ENCODE results near the gene TIMM10. TPM values are rescaled to one million over a fixed set of nuclear protein-coding genes. Genes with fewer than 3 reads are reported as not detected.
A peak's percentile ranks its signal among the peaks of the same experiment; 100 is the strongest.

TIMM10 gene
- total RNA-seq, 1 experiment from 2014 or later: 233 TPM

DNA sequence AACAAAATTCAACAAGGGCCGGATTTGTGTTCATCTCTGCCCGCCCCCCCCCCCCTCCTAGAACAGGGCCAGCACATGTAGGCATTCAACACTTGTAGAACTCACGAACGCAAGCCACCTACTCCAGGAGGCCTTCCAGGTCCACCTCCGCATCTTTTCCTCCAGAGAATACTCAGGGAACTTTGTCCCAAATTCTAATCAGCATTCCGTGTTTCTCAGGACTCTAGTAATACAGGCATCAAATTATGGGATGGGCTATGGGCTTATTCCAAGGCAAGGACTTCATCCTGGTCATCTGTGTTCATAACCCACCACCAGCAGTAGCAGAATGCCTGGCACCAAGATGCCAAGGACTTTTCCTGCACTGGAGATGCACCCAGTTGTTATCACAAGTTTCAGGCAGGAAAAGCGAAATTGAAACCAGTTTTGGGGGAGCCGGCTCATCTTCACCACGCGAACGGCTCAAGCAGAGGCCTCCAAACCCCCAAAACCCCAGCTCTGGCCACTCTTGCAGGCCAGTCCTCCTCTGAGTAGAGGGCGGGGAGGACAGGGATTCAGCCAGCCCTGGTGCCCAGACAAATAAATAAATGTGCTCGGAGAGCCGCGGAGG lies 36.5 kb upstream of the TIMM10 start:
- H4K20me1 ChIP-seq (ENCODE audit: low read length): no peaks in the 10 kb centered on the region
- CTCF ChIA-PET: interaction anchor here (1.9 kb wide), 1 partner anchor 77 kb away, joined by 23 read pairs; no protein-coding TSS in a partner anchor
- H3K4me1 ChIP-seq (ENCODE audit: insufficient read depth, low read length): peaks cover 20% of the 10 kb centered on the region
- H3K4me3 ChIP-seq (ENCODE audit: low read length): peak overlapping the region; percentile 98
- DNase-seq (peak; percentile 6), ATAC-seq (peak; percentile 41)
- intact Hi-C loops (cut with micrococcal nuclease): no loop called here
- H3K9me3 ChIP-seq (ENCODE audit: low read length): no peaks in the 10 kb centered on the region
- POLR2A ChIA-PET (ENCODE audit: unreplicated experiment): no interaction called here
- H3K9me2 ChIP-seq (replicated peaks; ENCODE audit: low read length): no peaks in the 10 kb centered on the region
- no peaks in the 10 kb centered on the region for H3K79me2 ChIP-seq (ENCODE audit: low read length)
- no peaks in the 10 kb centered on the region for H3K27me3 ChIP-seq (ENCODE audit: low read length)
- H3F3A ChIP-seq (ENCODE audit: low read length, unreplicated experiment): no peaks in the 10 kb centered on the region
- H3K9ac ChIP-seq (ENCODE audit: low read length): peak overlapping the region; percentile 43
- no peak for TF ChIP-seq EZH2 (IDR thresholded peaks at IDR 0.05; ENCODE audit: low read length, unreplicated experiment)
- TF ChIP-seq, protein P1, sequence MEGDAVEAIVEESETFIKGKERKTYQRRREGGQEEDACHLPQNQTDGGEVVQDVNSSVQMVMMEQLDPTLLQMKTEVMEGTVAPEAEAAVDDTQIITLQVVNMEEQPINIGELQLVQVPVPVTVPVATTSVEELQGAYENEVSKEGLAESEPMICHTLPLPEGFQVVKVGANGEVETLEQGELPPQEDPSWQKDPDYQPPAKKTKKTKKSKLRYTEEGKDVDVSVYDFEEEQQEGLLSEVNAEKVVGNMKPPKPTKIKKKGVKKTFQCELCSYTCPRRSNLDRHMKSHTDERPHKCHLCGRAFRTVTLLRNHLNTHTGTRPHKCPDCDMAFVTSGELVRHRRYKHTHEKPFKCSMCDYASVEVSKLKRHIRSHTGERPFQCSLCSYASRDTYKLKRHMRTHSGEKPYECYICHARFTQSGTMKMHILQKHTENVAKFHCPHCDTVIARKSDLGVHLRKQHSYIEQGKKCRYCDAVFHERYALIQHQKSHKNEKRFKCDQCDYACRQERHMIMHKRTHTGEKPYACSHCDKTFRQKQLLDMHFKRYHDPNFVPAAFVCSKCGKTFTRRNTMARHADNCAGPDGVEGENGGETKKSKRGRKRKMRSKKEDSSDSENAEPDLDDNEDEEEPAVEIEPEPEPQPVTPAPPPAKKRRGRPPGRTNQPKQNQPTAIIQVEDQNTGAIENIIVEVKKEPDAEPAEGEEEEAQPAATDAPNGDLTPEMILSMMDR (conservative IDR thresholded peaks at IDR 0.05; ENCODE audit: low read depth, low read length): no peak
- no peak for TF ChIP-seq EZH2phosphoT487 (IDR thresholded peaks at IDR 0.05; ENCODE audit: borderline replicate concordance, low read length)
- no peak overlapping the region for H3K27ac ChIP-seq (ENCODE audit: low read length)
- TSS peak; percentile 83 for BruUV-seq (replicated peaks)
- peak overlapping the region; percentile 100 for H3K4me2 ChIP-seq (ENCODE audit: low read length)
- H3K36me3 ChIP-seq (ENCODE audit: low read depth, low read length): no peaks in the 10 kb centered on the region
- peak overlapping the region; percentile 100 for H2AFZ ChIP-seq (ENCODE audit: low read length)

DNA sequence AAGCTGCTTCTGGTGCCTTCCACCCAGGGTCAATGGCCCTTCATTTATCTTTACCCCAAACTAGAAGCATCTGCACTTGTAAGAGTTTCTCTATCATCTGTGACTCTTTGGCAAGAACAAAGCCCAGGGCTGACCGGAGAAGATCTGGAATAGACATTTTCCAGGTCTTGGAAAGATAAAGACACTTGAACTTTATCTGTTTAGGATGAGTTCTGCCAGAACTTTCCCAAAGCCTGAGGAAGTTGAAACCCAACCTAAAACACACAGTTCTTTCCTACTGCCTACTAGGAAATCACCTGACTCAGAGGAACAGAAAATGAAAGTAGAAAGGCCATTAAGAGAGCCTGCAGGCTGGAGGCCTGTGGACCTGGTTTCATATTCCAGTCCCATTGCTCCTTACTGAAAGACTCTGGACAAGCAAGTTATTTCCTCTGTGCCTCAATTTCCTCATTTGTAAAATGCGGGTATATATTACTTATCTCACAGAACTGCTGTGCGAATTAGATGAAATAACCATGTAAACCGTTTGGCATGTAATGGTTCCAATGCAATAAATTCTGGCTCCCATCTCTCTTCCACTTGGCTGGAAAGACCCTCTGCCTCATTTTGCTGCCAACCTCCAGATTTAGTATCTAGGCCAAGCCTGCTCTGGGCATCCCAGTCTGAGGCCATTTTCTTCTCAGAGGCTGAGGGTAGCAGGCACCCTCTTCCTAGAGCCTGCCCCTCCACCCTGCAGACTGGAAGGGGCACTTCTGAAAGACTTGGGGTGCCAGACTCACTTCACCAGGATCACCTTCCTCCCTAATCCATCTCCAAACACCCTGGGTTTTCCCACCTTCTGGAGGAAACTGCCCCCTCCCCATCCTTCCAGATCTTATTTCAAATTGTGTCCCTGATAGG lies 35.7 kb upstream of the TIMM10 start:
- no peak overlapping the region for H3K27ac ChIP-seq (ENCODE audit: low read length)
- H3K9ac ChIP-seq (ENCODE audit: low read length): no peak overlapping the region
- BruUV-seq (replicated peaks): TSS peak; percentile 81
- peaks cover 20% of the 10 kb centered on the region for H3K4me1 ChIP-seq (ENCODE audit: insufficient read depth, low read length)
- no peaks in the 10 kb centered on the region for H3K9me3 ChIP-seq (ENCODE audit: low read length)
- H3K79me2 ChIP-seq (ENCODE audit: low read length): no peaks in the 10 kb centered on the region
- TF ChIP-seq, protein P1 (conservative IDR thresholded peaks at IDR 0.05; ENCODE audit: low read depth, low read length): no peak
- no peak for TF ChIP-seq EZH2 (IDR thresholded peaks at IDR 0.05; ENCODE audit: low read length, unreplicated experiment)
- TF ChIP-seq EZH2phosphoT487 (IDR thresholded peaks at IDR 0.05; ENCODE audit: borderline replicate concordance, low read length): no peak
- CTCF ChIA-PET: no interaction called here
- no peaks in the 10 kb centered on the region for H3K27me3 ChIP-seq (ENCODE audit: low read length)
- no peaks in the 10 kb centered on the region for H3K9me2 ChIP-seq (replicated peaks; ENCODE audit: low read length)
- H3K4me3 ChIP-seq (ENCODE audit: low read length): peak overlapping the region; percentile 32; the same call in 1 of the 2 replicates
- DNase-seq (peak; percentile 41), ATAC-seq (peak; percentile 16)
- no peaks in the 10 kb centered on the region for H3K36me3 ChIP-seq (ENCODE audit: low read depth, low read length)
- H2AFZ ChIP-seq (ENCODE audit: low read length): peak overlapping the region; percentile 35; the same call in 1 of the 2 replicates
- intact Hi-C loops (cut with micrococcal nuclease): no loop called here
- H3F3A ChIP-seq (ENCODE audit: low read length, unreplicated experiment): no peaks in the 10 kb centered on the region
- H3K4me2 ChIP-seq (ENCODE audit: low read length): peak overlapping the region; percentile 46
- POLR2A ChIA-PET (ENCODE audit: unreplicated experiment): no interaction called here
- H4K20me1 ChIP-seq (ENCODE audit: low read length): no peaks in the 10 kb centered on the region

Measured in PC-3 (cell line).